ENCODE results near the gene PAQR9.

The PAQR9 gene

DNA sequence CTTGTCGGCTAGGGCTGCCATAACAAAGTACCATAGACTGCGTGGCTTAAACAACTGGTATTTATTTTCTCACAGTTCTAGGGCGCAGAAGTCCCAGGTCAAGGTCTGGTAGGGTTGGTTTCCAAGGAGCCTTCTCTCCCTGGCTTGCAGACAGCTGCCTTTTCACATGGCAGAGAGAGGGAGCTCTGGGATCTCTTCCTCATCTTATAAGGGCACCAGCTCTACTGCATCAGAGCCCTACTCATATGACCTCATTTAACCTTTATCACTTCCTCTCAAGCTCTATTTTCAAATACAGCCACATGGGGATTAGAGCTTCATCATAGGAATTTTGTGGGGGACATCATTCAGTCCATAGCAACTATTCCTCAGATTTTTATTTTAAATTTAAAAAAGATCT lies 17.6 kb upstream of the PAQR9 start:
- DNase-seq, result no peak

DNA sequence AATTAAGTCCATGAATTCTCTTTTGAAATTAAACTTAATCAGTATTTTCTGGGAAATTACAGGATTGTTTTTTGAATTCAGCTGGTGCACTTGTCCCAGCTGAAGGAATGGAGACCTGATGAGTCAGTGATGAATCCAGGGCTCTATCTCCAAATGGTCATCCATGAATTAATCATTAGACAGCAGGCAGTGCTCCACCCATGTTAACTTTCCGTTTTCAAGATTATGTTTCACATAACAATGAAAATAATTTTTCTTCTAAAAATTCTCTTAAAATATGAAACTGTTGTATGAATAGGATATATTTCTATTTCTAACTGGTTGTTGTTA lies 13.9 kb upstream of the PAQR9 start:
- no peak for DNase-seq

DNA sequence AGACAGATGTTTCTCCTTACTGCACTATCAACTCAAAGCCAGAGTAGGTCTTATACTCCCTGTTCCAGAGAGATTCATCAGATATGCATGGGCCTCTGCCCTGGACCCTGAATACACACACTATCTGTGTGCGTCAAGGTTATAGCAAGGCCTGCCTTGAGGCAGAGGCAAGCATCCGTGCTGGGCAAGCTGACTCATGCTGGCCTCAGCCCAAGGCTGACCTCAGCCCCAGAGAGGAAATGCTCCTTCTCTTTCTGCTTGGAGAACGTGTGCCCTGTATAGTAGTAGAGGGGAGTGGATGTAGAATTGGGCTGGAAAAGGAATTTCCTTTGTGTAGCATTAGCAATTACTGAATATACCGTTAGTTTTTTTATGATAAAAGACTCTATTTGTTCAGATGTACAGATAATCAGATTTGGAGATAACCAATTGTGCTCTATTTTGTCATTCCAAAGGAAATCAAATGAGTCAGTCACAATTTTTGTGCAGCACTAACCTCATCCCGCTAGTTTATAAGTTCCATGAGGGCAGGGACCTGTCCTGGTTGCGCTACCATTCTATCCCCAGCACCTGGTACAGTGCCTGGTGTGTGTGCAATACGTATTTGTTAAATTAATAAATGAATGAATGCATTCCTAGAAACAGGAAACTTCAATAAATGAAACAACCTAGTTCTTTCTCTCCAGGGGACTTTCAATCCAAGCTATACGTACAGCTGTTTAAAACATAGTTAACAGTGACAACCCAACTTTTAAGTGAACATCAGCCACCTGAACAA lies 13.3 kb upstream of the PAQR9 start:
- no peak for DNase-seq

DNA sequence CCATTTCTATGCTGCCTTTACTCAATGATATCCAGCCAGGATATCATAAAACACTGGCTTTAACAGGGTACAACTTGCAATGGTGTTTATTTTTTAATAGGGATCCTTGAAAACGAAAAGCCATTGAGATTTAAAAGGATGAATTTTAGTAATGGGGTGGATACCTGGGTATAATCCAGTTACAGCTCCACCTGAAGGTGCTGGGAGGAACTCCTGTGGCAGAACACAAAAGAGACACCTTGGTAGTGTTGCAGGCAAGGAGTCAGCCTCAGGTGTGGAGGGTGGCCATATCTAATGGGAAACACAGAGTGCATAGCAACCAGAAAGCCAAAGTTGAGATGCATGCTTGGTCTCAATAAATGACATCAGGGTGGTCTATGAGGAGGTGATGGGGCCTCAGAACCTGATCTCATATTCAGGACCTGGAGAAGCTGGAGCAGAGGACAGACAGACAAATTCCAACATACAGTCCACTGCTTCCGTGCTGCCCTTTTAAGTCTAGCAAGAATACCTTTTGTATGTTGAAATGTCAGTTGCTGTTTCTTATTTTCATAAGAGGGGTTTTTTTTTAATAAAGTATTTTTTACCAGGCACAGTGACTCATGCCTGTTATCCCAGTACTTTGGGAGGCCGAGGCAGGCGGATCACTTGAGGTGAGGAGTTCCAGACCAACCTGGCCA lies 12.0 kb upstream of the PAQR9 start:
- no peak for DNase-seq

DNA sequence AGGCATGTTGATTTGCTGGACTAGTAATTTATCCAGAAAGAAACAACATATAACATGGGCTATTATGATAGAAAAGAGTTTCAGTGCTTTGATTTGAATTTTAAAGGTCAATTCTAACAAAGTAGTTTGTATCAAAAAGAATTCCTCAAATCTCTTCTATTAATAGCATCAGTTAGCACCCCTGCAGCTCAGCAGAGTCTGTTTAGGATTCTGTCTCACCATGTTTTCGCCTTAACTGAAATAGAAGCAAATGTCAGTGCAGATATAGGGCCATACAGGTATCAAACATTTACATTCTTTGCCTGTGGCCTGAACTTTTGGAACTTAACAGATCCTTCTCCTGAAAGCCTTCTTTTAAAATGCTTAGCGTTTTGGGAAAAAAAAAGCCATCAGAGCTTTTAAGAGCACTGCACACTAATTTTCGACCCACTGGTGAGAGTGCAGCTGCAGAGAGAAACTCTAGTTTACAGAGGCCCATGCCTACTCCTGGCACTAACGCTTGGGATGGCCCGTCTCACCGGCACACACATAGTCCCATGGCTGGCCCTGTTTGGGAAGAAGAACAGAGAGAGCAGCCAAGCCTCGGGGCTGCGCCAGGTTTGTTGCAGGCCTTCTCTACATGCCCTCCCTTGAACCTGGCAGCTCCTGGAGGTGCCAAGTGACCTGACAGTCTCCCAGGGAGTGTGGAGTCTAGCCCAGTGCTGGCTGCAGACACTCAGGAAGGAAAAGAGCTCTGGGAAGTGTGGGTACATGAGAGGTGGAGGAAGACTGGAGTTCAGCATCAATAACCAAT lies 9.9 kb upstream of the PAQR9 start:
- DNase-seq, result no peak

DNA sequence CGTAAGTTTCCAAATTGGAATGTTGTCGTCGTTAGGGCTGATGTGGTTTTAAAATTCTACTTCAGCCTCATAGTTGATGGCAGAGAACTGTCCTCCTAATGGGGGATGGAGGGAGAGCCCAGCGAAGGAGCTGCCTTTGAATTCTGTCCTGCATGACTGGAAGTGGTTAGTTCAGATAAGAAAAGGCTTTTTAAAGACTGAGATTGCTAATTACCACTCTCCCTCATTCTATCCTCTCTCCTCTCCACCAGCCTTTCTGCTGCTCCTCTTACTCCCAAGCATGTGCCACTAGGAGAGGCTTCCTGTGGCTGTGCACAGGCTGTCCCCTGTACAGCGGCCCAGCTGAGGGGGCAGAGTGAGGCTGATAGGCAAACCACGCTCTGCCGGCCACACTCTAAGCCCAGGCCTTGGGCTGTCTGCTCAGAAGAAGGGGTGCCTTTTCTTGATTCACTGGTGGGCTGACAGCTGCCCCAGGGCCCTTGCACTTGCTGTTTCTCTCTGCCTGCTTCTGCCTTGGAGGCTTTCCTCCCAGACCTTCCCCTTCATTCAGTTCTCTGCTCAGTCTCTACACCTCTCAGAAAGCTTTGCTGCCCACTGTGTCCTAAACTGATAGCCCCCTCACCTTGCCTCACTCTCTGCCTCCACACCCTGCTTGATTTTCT lies 8.7 kb upstream of the PAQR9 start:
- DNase-seq, result no peak

DNA sequence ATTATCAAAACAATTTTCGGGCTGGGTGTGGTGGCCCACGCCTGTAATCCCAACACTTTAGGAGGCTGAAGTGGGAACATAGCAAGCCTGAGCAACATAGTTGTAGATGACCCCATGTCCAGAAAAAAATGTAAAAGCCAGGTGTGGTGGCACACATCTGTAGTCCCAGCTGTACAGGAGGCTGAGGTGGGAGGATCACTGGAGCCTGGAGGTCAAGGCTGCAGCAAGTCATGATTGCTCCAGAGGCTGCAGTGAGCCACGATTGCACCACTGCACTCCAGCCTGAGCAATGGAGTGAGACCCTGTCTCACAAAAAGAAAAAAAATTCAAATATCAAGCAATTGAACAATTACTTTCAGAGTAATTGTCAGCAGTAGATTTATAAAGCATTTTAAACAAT lies 8.0 kb upstream of the PAQR9 start:
- no peak for DNase-seq

DNA sequence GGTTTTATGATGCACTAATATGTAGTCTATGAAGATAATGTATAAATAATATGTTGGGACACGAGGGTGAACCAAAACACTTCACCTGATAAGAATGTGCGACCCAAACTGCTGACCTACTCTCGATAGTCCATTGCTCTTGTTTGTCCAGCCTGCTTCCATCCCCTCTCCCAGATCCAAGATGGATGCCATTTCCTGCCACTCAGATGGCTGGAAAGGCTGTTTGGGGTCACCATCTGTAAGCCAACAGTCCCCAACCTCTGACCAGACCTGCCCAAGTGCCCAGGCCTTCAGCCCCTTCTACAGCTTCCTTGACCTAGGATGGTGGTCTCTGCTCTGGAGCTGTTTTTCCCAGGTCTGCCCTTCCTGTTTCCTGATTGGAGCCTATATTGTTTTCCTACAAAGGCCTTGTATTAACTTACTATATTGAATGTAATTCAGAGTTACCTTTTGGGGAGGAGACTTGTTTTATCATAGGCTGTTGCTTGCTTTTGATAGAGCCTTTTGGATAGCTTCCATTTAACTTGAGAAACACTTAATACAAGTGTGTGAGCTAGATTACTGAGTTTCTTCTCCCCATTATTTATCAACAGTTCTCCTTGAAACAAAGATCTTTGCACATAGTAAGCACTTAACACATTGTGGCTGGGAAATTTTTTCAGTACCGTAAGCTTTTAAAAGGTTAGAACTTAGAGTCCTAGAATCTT lies 5.0 kb upstream of the PAQR9 start:
- no peak for DNase-seq

DNA sequence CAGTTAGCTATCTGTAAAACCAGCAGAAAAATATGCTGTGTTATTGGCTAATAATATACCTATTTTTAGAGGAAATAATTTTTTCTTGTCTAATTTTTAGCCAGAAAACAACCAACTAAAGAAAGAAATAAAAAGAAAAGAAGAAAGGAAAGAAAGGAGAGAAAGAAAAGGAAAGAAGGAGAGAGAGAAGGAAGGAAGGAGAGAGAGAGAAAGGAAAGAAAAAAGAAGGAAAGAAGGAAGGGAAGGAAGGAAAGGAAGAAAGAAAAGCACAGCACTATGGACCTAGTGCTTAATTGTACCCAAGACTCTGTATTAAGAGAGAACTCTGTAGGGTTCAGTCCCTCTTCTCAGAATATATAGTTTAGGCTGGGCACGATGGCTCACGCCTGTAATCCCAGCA lies 3.3 kb upstream of the PAQR9 start:
- no peak for DNase-seq

DNA sequence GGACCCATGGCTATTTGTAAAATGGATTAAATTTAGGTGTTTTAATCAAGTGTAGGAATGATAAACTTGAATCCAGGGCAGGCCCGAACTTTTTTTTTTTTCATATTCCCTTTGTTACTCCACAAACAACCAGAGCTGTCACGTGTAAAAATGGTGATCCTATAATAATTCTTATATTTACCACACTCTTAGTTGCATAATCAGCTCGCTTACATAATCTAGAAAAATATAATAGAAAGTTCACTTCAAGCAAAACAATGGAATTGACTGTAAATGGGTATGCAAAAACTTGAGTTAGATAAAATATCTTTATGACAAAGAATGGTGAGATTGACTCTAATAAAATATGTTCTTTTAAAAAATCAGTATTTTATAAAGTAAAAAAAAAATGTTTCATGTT lies 2.1 kb upstream of the PAQR9 start:
- DNase-seq, result no peak

DNA sequence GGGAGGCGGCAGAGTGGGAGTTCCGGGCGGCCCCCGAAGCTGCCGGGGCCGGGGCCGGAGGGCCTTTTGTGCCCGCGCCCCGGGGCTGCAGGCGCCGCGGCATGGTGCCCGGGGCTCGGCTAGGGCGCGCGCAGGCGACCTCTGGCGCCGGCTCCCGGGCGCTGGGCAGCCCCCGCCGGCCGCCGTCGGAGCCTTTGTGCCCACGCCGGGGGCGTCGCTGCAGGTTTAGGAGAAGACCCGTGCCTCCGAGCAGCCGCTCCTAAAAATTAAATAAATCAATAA lies 299 bp downstream of the PAQR9 start:
- no peak for DNase-seq

DNA sequence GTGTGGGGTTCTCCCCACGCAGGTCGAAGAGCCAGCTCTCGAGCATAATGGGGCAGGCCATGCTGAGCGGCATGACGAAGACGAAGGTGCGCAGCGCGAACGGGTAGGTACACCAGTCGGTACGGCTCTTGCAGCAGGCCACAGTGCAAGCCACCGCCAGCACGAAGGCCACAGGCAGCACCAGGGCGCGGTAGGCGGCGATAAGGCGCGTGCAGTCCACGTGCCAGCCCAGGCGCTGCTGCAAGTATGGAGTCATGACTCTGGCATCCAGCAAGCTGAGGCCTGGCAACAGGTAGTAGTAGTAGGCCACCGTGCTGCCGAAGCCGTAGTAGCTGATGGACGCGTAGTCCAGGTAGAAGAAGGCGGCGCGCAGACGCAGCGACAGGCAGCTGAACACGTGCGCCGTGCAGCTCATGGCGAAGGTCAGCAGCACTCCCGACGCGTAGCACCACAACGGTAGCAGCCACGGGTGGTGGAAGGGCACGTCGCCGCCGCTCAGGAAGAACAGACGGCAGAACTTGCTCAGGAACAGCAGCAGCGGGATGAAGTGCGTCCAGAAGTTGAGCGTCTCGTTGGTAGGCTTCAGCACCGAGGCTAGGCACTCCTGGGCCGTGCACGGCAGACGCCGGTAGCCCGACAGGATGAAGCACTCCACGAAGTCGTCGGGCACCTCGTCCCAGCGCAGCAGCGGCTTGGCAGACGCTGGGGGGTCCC lies 797 bp downstream of the PAQR9 start:
- DNase-seq, result no peak

DNA sequence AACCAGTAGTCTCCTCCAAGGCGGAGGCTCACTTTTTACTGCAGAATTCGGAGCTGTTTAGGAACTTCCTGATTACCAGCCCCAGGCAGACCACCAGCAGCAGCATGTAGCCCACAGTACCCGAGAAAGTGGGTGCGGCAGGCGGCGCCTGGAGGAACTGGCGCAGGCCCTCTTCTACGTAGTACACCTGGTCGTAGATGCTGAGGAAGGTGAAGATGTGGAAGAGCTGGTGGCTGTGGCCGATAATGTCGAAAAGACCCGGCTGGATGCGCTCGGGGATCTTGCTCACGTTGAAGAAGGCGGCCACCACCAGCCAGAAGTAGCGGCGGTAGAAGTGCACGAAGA lies 1.3 kb downstream of the PAQR9 start:
- DNase-seq, result no peak

DNA sequence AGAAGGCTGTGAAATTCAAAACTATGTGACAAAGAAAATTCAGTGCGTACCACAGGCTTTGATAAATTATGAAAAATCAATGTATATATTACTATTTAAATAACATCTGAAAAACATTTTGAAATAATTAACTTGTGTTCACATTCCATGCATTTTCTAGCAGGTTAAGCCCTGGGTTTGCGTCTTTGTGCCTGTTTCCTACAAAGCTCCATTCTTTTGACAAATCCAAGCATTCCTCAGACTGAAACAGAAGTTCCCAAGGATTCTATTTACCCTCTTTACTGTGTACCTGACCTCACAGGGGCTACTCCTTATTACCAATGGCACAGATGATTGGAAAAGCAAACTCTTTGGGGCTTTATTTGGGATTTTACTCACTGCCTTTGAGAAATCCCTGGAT lies 1.9 kb downstream of the PAQR9 start:
- no peak for DNase-seq

DNA sequence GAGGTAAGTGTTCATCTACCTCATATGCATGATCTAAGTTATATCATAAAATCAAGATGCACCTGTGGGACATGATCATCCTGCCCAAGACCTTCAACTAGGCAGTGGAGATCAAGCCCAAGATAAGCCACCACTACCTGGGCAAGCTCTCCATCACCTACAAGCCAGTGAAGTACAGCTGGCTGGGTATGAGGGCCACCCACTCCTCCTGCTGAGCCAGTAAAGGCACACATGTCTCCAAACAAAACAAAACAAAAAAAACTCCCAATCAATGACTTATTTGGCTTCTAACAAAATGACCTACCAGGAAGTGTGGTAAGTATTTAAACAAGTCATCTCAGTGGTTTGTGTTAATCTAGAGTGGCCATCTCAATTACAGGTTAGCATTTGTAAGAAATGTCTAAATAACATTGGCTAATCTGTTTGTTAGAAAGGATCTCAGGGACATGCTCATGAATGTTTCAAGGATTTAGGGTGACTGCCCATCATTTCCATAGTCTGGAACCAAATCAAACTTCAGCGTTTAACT lies 3.1 kb downstream of the PAQR9 start:
- no peak for DNase-seq

DNA sequence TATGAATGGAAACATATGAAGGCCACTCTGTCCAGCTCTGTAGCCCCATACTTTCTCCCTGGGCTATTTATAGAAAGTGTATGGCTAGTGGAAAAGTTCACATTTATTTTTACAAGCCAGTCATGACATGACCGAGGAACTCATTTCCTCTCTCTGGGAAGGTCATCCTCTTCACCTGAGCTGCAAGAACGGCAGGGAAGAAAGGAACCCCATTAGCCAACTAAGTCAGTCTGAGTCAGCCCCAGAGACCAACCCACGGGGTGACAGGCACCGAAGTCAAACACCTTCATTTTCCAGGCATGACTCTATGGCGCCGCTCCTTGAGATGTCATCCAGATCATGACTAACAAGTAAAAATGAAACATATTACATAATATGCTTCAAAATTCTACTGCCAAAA lies 4.8 kb downstream of the PAQR9 start:
- DNase-seq, result no peak

DNA sequence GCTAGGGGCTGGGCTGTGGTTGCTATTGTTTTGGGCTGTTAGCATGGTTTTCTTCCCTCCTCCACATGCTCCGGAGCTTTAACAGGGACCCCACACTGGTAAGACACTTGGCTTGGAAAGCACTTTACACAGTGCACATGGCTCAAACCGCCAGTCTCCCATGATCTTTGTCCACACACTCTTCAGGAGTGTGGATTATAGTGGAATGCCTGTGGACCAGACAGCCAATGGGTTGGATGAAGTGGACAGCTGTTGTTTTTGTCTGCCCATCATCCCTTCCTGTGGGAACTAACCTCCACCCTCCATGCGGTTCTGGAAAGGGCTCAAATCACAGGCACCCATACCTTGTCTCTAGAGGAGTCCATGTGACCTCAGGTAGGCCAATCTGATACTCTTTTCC lies 10.0 kb downstream of the PAQR9 start:
- no peak for DNase-seq

DNA sequence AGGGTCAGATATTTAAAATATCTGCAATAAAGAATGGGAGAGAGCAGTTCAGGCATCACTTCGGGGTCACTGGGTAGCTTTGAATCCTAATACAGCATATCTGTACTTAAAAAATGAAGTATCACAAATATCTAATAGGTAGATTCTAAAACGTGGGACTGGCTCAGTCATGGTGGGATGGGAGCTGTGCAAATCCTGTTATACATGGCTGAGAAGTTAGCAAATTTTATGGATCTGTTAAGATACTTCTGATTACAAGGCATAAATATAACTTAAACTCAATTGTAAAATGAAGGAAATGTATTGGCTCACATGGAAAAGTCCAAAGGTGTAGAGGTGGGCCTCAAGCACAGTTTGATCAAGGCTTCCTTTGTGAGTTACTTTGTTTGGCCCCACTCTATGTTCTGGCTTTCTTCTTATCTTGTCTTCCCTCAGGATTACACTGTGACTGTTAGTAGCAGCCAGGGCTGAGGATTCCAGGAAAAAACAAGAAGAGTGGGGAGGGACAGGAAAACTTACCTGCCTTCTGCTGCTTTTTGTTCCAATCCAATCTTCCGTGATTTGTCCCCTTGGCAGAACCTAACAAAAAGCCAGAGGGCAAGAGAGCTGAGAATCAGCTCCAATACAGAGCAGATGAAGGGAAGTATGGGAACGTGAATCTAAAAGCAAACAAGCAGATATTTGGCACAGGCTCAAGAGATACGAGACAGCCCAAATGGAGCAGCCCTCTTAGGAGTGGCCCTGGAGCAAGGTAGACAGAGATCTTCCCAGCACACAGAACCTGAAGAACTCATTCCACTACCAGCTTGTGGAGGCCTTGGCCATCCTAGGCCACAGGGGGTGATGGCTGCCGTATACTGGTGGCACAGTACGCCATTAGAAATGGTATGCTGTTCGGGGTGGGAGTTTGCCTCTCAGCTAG lies 10.9 kb downstream of the PAQR9 start:
- DNase-seq, result no peak

DNA sequence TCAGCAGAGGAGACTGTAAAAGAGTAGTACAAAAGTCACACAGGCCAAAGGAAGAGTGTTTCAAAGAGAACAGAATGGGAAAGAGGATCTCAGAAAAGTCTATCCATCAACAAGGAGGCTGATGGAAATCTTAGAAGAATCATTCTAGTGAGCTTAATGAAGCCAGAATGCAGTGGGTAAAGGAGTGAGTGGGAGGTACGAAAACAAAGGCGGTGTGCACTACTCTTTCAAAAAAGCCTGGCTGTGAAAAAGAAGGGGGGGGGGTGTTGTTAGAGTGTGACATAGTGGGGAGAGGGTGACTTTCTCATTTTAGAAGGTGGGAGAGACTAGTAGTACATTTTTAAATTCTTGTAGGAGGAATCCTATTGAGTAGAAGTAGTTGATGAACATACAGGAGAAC lies 11.7 kb downstream of the PAQR9 start:
- no peak for DNase-seq

DNA sequence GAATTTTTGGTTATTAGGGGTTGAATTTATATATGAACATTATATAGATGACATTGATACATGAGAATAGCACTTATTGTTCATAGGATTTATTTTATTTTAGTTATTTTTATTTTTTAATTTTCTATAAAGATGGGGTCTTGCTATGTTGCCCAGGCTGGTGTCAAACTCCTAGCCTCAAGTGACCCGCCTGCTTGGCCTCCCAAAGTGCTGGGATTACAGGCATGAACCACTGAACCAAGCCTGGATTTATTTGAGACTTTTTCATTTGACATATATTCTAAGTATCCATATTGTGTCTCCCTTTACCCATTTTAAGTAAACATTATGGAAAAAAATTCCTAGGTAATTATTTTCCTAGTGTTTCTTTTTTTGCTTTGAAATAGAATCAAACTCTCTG lies 12.5 kb downstream of the PAQR9 start:
- no peak for DNase-seq

All from CD4-positive, alpha-beta T cell treated with Interleukin-17A for 4 hours (primary cell).